ENCODE data around the gene PER3.

The PER3 gene

DNA sequence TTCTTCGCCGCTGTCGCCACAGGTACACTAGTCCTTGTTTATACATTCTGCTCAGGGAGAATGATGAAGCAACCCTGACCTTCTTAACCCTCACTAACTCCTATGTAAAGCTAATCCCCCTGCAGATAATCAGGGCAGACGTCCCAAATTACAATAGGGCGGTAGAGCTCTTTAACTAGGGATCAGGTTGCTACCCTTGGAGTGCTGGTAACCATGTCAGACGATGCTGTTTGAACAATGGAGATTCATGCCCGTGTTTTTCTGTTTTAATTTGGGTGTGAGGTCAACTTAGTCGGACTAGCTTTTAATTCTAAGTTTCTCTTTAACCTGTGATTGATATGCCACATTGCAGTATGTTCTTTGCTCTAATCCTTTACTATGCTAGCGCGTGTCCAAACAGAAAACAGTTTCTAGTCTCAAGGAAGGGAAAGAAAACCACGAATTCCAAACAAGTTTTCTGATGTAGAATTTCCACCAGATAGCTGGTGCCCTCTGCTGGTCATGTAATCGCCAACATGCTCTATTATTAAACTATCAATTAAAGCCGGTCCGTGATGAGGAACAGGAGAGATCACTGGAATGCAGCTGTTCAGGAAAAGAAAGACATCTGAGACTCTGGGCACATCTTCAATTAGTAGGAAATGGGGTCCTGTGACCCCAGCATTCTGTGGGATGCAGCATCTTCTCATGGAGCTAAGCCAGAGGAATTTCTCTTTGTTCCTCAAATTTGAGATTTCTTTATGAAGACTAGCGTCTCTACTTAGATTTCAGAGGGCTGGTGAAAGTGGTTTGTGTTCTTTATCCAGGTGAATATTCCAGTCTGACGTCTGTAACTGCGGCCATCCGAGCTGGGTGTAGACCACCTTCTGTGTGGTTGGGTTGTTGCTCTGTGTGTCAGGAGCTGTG lies 31.3 kb upstream of the PER3 start:
- Histone ChIP-seq H3K4me3 (ENCODE audit: low read depth, low read length) (no peak overlapping the region), H3K4me1 (ENCODE audit: control insufficient read depth, insufficient read depth, low read length) (no peaks in the 10 kb centered on the region), H3K27ac (ENCODE audit: extremely low read depth, low read depth, low read length) (no peak overlapping the region), H3K36me3 (ENCODE audit: control insufficient read depth in 2 of 2, insufficient read depth in 1 of 2, low read length in 2 of 2) (peaks cover 10 to 30% of the 10 kb centered on the region in 2 experiments; a peak in 2 of 3 replicates), H3K9me3 (ENCODE audit: control insufficient read depth, insufficient read depth, low read depth, low read length) (no peaks in the 10 kb centered on the region)
- CTCF ChIA-PET = interaction anchor here (0.5 to 11.5 kb wide), 43 partner anchors 12 to 984 kb away, joined by 3 to 519 read pairs (median 4); no protein-coding TSS in a partner anchor
- POLR2A ChIA-PET = interaction anchor here (0.6 to 1.7 kb wide), 3 partner anchors 84 to 264 kb away, joined by 3 to 8 read pairs (median 3); no protein-coding TSS in a partner anchor
- TF ChIP-seq ZNF10 (tag by site-specific recombination; IDR thresholded peaks at IDR 0.05) (no peak), ZNF670 (tag by site-specific recombination; IDR thresholded peaks at IDR 0.05; ENCODE audit: low read depth) (no peak), ZNF350 (tag by site-specific recombination; IDR thresholded peaks at IDR 0.05) (no peak), ZNF521 (tag by site-specific recombination; IDR thresholded peaks at IDR 0.05) (no peak), ZNF548 (tag by site-specific recombination; IDR thresholded peaks at IDR 0.05) (no peak), ZNF2 (tag by site-specific recombination; IDR thresholded peaks at IDR 0.05) (no peak), SCRT2 (tag by site-specific recombination; IDR thresholded peaks at IDR 0.05) (no peak), ZNF555 (tag by site-specific recombination; conservative IDR thresholded peaks at IDR 0.05) (no peak), SP3 (tag by site-specific recombination; IDR thresholded peaks at IDR 0.05) (no peak), PRDM1 (tag by site-specific recombination; IDR thresholded peaks at IDR 0.05) (peak; percentile 36; the same call in 1 of the 2 replicates), ZNF146 (tag by site-specific recombination; IDR thresholded peaks at IDR 0.05) (no peak), ZNF223 (tag by site-specific recombination; IDR thresholded peaks at IDR 0.05) (no peak), RBAK (tag by site-specific recombination; IDR thresholded peaks at IDR 0.05) (no peak), ZNF792 (tag by site-specific recombination; IDR thresholded peaks at IDR 0.05) (no peak), ZNF629 (tag by site-specific recombination; IDR thresholded peaks at IDR 0.05) (no peak), HOXA7 (CRISPR knock-in tag; IDR thresholded peaks at IDR 0.05; ENCODE audit: borderline replicate concordance) (no peak), ZNF341 (tag by site-specific recombination; IDR thresholded peaks at IDR 0.05; ENCODE audit: low read depth) (no peak), TCF7L2 (IDR thresholded peaks at IDR 0.05; ENCODE audit: borderline replicate concordance, low read depth, low read length) (no peak), ZBTB20 (tag by site-specific recombination; IDR thresholded peaks at IDR 0.05) (no peak), ZNF292 (tag by site-specific recombination; IDR thresholded peaks at IDR 0.05; ENCODE audit: borderline replicate concordance, low read depth) (no peak), ZNF558 (tag by site-specific recombination; IDR thresholded peaks at IDR 0.05) (no peak), WT1 (tag by site-specific recombination; IDR thresholded peaks at IDR 0.05) (peak; percentile 51; the same call in 1 of the 2 replicates), ZBTB1 (tag by site-specific recombination; IDR thresholded peaks at IDR 0.05) (no peak), ZNF610 (tag by site-specific recombination; IDR thresholded peaks at IDR 0.05; ENCODE audit: borderline replicate concordance) (no peak), GLIS2 (tag by site-specific recombination; IDR thresholded peaks at IDR 0.05) (no peak), ZNF501 (tag by site-specific recombination; IDR thresholded peaks at IDR 0.05) (peak; percentile 57; the same call in 1 of the 2 replicates), ZNF596 (tag by site-specific recombination; IDR thresholded peaks at IDR 0.05) (no peak), ZNF747 (tag by site-specific recombination; IDR thresholded peaks at IDR 0.05) (no peak), ZNF133 (tag by site-specific recombination; IDR thresholded peaks at IDR 0.05) (no peak), ZNF155 (tag by site-specific recombination; IDR thresholded peaks at IDR 0.05) (no peak), ZNF302 (tag by site-specific recombination; IDR thresholded peaks at IDR 0.05; ENCODE audit: low read depth) (no peak), ZNF138 (tag by site-specific recombination; IDR thresholded peaks at IDR 0.05; ENCODE audit: borderline replicate concordance) (no peak)
- TF ChIP-seq, protein P1, sequence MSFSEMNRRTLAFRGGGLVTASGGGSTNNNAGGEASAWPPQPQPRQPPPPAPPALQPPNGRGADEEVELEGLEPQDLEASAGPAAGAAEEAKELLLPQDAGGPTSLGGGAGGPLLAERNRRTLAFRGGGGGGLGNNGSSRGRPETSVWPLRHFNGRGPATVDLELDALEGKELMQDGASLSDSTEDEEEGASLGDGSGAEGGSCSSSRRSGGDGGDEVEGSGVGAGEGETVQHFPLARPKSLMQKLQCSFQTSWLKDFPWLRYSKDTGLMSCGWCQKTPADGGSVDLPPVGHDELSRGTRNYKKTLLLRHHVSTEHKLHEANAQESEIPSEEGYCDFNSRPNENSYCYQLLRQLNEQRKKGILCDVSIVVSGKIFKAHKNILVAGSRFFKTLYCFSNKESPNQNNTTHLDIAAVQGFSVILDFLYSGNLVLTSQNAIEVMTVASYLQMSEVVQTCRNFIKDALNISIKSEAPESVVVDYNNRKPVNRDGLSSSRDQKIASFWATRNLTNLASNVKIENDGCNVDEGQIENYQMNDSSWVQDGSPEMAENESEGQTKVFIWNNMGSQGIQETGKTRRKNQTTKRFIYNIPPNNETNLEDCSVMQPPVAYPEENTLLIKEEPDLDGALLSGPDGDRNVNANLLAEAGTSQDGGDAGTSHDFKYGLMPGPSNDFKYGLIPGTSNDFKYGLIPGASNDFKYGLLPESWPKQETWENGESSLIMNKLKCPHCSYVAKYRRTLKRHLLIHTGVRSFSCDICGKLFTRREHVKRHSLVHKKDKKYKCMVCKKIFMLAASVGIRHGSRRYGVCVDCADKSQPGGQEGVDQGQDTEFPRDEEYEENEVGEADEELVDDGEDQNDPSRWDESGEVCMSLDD (tag by site-specific recombination; IDR thresholded peaks at IDR 0.05) = no peak
- TF ChIP-seq, protein P2, sequence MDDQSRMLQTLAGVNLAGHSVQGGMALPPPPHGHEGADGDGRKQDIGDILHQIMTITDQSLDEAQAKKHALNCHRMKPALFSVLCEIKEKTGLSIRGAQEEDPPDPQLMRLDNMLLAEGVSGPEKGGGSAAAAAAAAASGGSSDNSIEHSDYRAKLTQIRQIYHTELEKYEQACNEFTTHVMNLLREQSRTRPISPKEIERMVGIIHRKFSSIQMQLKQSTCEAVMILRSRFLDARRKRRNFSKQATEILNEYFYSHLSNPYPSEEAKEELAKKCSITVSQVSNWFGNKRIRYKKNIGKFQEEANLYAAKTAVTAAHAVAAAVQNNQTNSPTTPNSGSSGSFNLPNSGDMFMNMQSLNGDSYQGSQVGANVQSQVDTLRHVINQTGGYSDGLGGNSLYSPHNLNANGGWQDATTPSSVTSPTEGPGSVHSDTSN (CRISPR knock-in tag; IDR thresholded peaks at IDR 0.05) = no peak
- TF ChIP-seq, protein P3, sequence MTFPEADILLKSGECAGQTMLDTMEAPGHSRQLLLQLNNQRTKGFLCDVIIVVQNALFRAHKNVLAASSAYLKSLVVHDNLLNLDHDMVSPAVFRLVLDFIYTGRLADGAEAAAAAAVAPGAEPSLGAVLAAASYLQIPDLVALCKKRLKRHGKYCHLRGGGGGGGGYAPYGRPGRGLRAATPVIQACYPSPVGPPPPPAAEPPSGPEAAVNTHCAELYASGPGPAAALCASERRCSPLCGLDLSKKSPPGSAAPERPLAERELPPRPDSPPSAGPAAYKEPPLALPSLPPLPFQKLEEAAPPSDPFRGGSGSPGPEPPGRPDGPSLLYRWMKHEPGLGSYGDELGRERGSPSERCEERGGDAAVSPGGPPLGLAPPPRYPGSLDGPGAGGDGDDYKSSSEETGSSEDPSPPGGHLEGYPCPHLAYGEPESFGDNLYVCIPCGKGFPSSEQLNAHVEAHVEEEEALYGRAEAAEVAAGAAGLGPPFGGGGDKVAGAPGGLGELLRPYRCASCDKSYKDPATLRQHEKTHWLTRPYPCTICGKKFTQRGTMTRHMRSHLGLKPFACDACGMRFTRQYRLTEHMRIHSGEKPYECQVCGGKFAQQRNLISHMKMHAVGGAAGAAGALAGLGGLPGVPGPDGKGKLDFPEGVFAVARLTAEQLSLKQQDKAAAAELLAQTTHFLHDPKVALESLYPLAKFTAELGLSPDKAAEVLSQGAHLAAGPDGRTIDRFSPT (tag by site-specific recombination; IDR thresholded peaks at IDR 0.05) = no peak

All from HEK293 (cell line).